ENCODE measurements around the gene GRB7. TPM values are rescaled to one million over a fixed set of nuclear protein-coding genes. Genes with fewer than 3 reads are reported as not detected.

GRB7 gene
- total and polyA plus RNA-seq, 2 donors (not counting 1 experiment from before 2014, with no cell fraction given): 0.81 to 0.84 TPM

- Mint-ChIP-seq H3K27me3 (no peaks in the 10 kb centered on the region), H3K4me3 (peak overlapping the region; percentile 93), H3K9me3 (ENCODE audit: insufficient read depth) (no peaks in the 10 kb centered on the region), H3K27ac (peak overlapping the region; percentile 94), H3K4me1 (peaks cover 28% of the 10 kb centered on the region)
- Histone ChIP-seq H3K27me3 (replicated peaks in 1 of 4; ENCODE audit: control extremely low read depth in 1 of 4, control insufficient read depth in 3 of 4, insufficient read depth in 4 of 4, low read length in 3 of 4) (no peaks in the 10 kb centered on the region), H4K20me1 (ENCODE audit: control insufficient read depth, insufficient read depth, low read length, poor library complexity, severe bottlenecking) (peaks cover 26% of the 10 kb centered on the region), H3K4me1 (ENCODE audit: control insufficient read depth in 2 of 2, insufficient read depth in 2 of 2, low read length in 2 of 2) (peaks cover 11 to 17% of the 10 kb centered on the region in 2 donors), H3K79me2 (ENCODE audit: control insufficient read depth, insufficient read depth, low read length) (peaks cover 36% of the 10 kb centered on the region), H3K4me2 (replicated peaks; ENCODE audit: low read depth, low read length, poor library complexity, severe bottlenecking) (peak overlapping the region; percentile 99), H3K27ac (ENCODE audit: low read length in 2 of 2) (peak overlapping the region in 1 of 2 donors; percentile 82), H2AFZ (ENCODE audit: insufficient read depth, low read depth, low read length, poor library complexity, severe bottlenecking) (peak overlapping the region; percentile 95), H3K4me3 (ENCODE audit: control extremely low read depth in 1 of 5, extremely low read depth in 1 of 5, insufficient read depth in 1 of 5, low read depth in 2 of 5, low read length in 4 of 5) (peak overlapping the region; percentile 50 to 100 (median 78)), H3K9ac (ENCODE audit: low read length) (peak overlapping the region; percentile 95), H3K9me3 (ENCODE audit: control extremely low read depth in 1 of 3, control insufficient read depth in 2 of 3, insufficient read depth in 1 of 3, low read length in 2 of 3) (no peaks in the 10 kb centered on the region), H3K36me3 (replicated peaks in 1 of 2; ENCODE audit: control extremely low read depth in 1 of 2, control insufficient read depth in 1 of 2, extremely low read depth in 1 of 2, insufficient read depth in 2 of 2, low read length in 1 of 2) (peaks cover 0 to 27% of the 10 kb centered on the region in 2 experiments)
- intact Hi-C loops (cut with micrococcal nuclease): no loop called here
- WGBS (ENCODE audit: insufficient coverage): 100% methylated on average over 1 of the region's 6 CpGs
- no peak for ATAC-seq (ENCODE audit: low read depth)
- DNase-seq: no peak
- POLR2A ChIA-PET: interaction anchor here (0.5 to 2.3 kb wide), 11 partner anchors 23 to 530 kb away, joined by 3 to 15 read pairs (median 7); partner anchors contain the start of gene RPL19
- CTCF ChIA-PET: interaction anchor here (0.6 to 5.2 kb wide), 27 partner anchors 13 to 382 kb away, joined by 3 to 51 read pairs (median 5); partner anchors contain the start of genes GSDMB, IKZF3 and PNMT
- TF ChIP-seq CTCF (IDR thresholded peaks at IDR 0.05) (no peak), EZH2 (IDR thresholded peaks at IDR 0.05; ENCODE audit: borderline replicate concordance, insufficient read depth, low read depth, low read length, poor library complexity, severe bottlenecking) (no peak)
These were observed 8.4 kb upstream of the GRB7 start for GRCh38 chr17:39729280-39729851.

Measured in B cell (primary cell).